ENCODE results near the gene MBD3.

DNA sequence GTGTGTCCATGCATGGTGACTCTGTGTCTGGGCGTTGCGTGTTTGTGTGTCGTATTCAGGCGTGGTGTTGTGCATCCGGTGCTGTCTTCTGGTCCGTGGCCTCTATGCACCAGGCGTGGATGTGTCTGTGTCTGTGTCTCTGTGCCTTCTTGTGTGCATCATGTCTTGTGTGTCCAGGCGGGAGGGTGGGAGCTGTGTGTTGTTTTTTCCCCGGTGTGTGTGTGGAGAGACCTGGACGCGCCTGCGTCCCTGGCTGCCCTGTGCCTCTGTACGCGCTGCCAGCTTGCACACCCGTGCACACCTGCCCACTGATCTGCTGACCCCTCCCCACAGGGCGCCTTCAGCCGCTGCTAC, 67.7 kb downstream of the MBD3 start:
- TF ChIP-seq SUZ12 (IDR thresholded peaks at IDR 0.05; ENCODE audit: extremely low read depth, insufficient read depth, insufficient read length) (no peak), ZNF274 (IDR thresholded peaks at IDR 0.05; ENCODE audit: low read depth, low read length) (no peak), YY1 (IDR thresholded peaks at IDR 0.05; ENCODE audit: insufficient read depth, insufficient read length) (no peak)
